CD4-positive, alpha-beta T cell treated with Interleukin-17A for 4 hours (primary cell): ENCODE measurements around the gene YPEL3.
A peak's percentile ranks its signal among the peaks of the same experiment; 100 is the strongest.

Source experiments
- DNase-seq: peaks from one replicate; pipeline ENCODE4 v3.0.0-alpha.2; 2020; ENCODE audit warnings: mixed read lengths

The YPEL3 gene

DNA sequence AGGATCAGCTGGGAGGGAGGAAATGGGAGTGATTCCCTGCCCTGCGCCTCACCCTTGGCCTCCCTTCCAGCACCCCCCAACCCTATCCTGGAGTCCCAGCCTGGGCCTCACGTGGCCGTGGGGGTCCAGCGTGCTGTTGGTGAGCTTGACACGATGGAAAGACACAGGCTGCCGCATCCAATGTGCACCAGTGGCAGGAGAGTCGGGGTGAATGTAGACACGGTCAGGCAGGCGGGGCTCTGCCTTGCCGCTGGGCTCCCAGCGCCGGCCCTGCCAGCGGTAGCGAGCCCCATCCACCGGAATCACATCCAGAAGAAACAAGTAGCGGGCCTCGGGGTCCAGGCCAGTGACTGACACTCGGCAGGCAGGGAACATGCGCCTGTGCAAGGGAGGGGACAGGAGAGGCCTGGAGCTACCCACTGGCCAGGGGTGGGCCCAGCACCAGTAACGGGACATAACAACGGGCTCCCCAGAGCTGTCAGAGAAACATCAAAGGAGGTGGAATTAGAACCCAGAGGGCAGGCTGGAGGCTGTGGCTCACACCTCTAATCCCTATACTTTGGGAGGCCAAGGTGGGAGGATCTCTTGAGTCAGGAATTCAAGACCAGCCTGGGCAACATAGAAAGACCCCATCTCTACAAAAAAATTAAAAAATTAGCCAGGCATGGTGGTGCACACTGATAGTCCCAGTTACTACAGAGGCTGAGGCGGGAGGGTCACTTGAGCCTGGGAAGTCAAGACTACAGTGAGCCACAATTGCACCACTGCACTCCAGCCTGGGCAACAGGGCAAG lies 7.0 kb downstream of the YPEL3 start:
- no peak for DNase-seq

- DNase-seq = no peak
Measured at GRCh38 chr16:30088237-30088831, 7.7 kb downstream of the YPEL3 start.

DNA sequence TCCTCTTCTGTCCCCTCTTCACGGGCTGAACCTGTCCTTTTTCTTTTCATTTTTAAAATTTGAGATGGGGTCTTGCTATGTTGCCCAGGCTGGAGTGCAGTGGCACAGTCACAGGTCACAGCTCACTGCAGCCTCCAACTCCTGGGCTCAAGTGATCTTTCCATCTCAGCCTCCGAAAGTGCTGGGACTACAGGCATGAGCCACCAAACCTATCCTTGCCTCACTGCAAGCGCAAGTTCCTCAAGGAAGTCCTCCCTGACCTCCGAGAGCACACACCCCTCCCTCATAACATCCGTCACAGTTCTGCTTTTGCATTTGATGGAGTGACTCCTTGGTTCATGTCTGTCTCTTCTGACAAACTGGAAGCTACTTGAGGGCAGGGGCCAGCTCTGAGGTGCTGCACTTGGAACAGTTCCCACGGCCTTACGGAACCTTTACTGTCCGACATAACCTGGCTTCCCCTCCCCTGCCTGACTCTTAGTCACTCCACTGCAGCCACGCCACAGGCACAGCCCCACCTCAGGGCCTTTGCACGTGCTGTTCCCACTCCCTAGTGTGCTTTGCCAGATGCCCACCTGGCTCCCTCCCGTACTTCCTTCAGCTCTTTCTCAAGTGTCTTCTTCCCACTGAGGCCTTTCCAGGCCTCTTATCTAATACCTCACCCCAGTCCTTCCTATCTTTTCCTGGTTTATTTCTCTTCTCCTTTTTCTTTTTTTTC lies 8.7 kb downstream of the YPEL3 start:
- DNase-seq = no peak

DNA sequence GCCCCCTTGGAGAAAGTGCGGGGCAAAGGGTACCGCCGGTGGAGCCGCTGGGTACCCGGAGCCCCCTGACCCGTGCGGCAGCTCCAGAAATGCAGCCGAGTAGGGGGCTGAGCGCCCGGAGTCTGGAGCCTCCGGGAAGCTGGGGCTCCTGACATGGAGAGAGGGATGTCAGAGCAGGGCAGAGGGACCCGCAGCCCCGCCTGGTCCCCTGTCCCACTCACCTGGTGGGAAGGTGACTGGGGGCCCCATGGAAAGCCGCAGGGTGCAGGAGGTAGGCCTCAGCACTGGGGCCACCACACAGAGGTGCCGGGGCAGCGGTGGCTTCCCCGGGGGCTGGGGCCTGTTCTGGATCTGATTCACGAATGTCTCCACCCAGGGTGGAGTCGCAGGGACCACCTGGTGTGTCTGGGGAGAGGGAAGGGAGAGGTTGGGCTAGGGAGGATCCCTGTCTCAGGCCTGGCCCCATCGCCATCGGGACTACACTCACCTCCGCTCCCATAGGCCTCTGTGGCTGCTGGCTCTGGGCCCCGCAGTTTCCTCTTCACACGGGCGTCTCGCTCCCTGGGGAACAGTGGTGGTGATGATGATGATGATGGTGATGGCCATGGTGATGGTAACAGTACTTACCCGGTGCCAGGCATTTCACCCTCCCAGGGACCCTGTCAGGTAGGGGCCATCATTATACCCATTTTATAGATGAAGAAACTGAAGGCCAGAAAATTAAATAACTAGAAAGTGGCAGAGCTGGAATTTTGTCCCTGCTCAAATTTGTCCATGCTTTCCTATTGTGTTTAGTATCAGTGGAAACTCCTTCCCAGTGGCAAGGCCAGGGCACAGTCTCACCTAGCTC lies 9.5 kb downstream of the YPEL3 start:
- DNase-seq = no peak

DNA sequence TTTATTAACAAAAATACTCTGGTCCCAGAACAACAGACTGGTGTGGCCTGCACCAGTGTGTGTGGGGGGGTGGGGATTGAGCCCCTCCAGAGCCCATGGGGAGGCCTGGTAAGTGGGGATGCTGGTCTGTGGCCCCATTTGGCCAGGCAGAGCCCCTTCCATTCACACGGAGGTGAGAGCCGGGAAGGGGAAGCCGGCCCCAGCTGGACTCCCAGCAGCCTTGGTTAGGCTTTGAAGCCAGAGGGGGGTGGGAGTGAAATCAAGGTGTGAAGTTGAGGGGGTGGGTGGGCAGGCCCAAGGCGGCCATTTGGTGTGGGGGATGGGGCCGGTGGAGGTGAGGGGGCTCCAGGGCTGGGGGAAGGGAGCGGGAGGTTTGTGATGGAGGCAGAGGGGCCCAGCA lies 10.2 kb downstream of the YPEL3 start:
- no peak for DNase-seq

DNA sequence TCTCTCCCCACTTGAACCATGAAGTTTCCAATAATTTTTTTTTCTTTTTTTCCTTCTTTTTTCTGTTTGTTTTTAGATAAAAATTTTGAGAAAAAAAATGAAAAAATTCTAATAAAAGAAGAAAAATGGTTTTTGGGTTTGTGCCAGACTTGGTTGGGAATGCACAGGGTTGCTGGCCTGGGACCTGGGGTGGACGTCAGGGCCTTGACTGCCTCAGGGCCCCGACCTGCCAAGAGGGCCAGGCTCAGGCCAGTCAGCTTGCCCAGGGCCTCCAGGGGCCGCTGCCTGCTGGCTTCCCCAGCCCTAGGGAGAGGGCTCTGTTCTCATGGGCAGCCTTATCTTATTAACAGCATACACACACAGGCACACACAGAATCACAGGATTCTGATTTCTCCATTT lies 10.8 kb downstream of the YPEL3 start:
- no peak for DNase-seq

DNA sequence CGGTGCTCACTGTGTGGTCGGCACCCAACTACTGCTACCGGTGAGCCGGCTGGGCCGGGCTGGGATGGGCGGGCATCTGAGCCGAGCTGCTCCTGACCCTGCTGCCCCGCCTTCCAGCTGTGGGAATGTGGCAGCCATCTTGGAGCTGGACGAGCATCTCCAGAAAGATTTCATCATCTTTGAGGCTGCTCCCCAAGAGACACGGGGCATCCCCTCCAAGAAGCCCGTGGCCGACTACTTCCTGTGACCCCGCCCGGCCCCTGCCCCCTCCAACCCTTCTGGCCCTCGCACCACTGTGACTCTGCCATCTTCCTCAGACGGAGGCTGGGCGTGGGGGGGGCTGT lies 11.2 kb downstream of the YPEL3 start:
- DNase-seq = no peak

DNA sequence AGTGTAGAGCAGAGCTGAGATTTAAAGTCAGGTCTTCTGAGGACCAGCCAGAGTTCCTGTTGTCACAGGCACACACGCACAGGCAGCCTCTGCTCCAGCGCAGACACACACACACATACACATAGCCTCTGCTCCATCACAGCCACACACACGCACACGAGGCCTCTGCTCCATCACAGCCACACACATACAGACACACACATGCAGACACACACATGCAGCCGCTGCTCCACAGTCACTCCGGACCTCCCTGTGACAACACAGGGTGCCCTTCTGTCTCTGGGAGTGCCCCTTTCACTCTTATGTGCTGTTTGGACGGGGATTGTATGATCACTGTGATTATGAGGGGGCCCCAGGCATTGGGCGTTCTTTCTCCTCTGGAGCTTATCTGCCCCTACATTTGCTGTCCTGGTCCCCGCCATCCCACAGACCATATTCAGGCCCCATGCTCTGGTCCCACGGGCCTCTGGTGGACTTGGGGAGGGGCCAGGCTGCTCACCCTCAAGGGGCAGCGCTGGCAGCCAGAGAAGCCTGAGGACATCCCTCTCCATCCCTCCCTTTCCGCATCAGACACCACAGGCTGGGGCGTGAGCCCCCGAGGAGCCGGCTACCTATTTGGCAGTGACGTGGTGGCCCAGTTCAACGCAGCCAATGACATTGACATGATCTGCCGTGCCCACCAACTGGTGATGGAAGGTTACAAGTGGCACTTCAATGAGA lies 11.8 kb downstream of the YPEL3 start:
- no peak for DNase-seq

DNA sequence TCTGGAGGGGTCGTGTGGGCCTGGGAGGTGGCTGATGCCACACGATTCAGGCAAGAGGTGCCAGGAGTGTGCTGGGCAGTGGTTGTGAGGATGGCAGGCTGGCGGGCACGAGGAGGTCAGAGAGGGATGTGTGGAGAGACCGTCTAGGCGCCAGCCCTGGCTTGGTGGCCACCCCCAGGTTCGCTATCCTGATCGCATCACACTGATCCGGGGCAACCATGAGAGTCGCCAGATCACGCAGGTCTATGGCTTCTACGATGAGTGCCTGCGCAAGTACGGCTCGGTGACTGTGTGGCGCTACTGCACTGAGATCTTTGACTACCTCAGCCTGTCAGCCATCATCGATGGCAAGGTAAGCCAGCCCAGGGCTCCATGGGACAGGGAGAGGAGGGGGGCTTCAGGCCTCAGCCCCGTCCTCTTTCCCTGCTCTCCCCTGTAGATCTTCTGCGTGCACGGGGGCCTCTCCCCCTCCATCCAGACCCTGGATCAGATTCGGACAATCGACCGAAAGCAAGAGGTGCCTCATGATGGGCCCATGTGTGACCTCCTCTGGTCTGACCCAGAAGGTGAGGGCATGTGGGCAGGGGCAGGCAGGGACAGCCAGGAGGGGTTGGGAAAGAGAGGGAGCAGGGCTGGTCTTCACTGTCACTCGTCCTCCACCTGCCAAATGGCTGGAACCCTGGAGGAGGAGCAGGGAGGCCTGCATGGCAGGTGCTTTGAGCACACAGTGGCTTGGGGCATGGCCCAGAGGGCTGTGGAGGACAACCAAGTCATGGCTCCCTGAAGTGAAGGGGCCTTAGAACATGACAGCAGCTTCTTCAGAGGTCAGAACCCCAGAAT lies 12.6 kb downstream of the YPEL3 start:
- DNase-seq = no peak

DNA sequence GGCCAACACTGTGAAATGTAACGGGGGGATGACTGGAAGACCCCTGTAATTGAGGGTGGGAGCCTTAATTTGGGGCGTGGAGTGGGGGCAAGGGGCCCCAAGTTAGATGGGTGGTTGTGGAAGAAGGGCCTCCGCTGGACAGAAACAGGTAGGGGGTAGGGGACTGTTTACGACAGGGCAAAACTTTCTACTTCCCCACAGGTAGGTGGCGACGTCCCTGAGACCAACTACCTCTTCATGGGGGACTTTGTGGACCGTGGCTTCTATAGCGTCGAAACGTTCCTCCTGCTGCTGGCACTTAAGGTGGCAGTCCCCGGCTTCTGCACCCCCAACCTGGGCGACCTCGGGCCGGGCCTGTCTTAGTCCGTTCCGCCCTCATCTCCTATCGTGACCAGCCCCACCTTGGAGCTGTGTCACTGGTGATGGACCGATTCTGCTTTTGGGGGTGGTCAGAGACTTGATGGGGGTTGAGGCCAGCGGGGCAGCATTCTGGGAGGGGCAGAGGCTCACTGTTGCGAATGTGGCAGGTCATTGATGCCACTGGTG lies 13.4 kb downstream of the YPEL3 start:
- DNase-seq = no peak

DNA sequence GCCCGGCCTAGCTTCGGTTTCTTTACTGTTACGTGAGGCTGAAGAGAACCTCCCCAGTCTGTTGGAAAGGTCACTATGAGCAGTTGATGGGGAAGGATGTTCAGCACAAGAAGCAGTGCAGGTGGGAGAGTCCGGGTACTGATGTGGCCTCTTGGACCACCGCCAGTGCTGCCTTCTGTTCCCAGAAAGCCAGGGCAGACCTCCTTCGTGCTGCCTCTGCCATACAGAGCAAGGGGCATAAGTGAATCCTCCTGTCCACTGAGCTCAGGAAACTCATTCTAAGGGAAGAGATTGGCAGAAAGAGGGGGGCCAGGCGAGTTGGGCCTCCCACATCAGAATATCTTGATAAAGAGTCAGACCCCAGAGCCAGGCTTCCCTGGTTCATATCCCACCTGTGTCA lies 16.5 kb downstream of the YPEL3 start:
- no peak for DNase-seq

DNA sequence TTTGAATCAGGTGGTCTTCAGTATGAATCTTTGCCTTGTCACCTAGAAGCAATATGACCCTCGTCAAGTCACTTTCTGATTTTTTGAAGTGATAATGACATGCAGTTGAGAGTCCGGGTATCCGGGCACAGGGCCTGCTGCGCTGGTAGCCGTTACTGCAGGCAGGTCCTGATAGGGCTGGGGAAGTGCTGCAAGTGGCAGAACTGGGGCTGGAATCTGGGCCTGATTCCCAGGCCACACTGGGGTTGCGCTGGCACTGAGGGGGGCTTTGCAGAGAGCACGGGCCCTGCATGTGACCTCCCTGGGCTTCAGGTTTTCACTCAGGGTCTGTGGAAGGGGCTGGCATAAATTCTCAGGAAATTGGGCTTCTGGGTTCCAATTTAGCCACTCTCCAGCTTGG lies 17.3 kb downstream of the YPEL3 start:
- no peak for DNase-seq

GRCh38 chr16:30077656-30078055 lies 18.4 kb downstream of the YPEL3 start:
- DNase-seq = no peak

DNA sequence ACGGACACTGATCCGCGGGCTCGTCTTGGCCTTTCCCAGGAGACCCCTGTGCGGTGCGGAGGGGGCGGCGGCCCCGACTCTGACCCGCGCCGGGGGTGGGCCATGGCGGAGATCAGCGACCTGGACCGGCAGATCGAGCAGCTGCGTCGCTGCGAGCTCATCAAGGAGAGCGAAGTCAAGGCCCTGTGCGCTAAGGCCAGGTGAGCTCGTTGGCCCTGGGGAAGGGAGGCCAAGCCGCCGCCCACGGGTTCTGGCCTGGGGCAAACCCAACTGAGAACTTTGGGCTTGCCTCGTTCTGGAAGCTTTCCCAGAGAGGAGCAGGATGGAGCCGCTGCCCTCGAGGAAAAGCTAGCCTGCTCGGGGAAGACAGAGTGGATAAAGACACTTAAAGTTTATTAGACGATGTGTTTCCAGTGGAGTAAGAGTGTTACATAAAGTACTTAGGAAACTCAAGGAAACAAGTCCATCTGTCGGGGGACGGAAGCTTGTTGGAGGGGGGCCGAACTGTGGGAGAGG lies 19.7 kb downstream of the YPEL3 start:
- DNase-seq = peak; percentile 24

GRCh38 chr16:30075503-30076275 lies 20.3 kb downstream of the YPEL3 start, which contains the start of gene PPP4C:
TSS of gene PPP4C (plus strand) at chr16:30075994. CDS start at chr16:30076378, 384 bp downstream.
- peak; percentile 91 for DNase-seq

DNA sequence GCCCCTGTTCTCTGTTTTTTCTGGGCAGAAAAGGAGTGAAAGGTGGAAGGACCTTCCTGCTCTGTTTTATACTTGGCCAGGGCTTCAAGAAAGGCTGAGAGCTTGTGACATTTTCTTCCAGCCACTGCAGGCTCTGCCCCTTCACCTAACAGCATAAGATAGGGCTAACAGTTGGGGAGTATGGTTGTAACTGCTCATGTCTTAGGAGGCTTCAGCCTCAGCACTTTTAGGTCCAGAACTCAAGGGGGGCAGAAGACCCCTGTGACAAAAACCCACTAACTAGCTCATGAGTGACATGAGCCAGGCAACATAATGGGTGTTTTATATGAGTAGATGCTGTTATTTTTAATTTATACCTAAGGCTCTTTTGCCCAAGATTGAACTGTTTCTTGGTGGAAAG lies 25.5 kb downstream of the YPEL3 start:
- no peak for DNase-seq

DNA sequence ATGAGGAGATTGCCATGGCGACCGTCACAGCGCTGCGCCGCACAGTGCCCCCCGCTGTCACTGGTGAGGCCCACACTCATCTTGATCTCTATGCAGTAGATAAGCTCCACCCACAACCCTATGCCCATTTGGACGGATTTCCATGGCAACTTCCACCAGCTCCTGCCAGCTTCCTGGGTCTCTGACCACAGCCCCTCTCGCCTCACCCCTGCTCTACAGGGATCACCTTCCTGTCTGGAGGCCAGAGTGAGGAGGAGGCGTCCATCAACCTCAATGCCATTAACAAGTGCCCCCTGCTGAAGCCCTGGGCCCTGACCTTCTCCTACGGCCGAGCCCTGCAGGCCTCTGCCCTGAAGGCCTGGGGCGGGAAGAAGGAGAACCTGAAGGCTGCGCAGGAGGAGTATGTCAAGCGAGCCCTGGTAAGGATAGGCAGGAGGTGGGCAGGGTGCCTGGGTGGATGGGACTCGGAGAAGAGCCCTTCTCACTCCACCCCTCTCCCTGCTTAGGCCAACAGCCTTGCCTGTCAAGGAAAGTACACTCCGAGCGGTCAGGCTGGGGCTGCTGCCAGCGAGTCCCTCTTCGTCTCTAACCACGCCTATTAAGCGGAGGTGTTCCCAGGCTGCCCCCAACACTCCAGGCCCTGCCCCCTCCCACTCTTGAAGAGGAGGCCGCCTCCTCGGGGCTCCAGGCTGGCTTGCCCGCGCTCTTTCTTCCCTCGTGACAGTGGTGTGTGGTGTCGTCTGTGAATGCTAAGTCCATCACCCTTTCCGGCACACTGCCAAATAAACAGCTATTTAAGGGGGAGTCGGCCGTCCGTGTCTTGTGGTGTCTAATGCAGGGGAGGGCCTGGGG lies 26.2 kb downstream of the YPEL3 start:
- DNase-seq = no peak

- peak; percentile 62 for DNase-seq
Measured at GRCh38 chr16:30068750-30069610, 27.0 kb downstream of the YPEL3 start.
